ENCODE measurements around the gene ARHGAP44. TPM values are rescaled to one million over a fixed set of nuclear protein-coding genes. Genes with fewer than 3 reads are reported as not detected.

The ARHGAP44 gene
- polyA plus RNA-seq, 1 donor from 2014 or later = 5.9 TPM

DNA sequence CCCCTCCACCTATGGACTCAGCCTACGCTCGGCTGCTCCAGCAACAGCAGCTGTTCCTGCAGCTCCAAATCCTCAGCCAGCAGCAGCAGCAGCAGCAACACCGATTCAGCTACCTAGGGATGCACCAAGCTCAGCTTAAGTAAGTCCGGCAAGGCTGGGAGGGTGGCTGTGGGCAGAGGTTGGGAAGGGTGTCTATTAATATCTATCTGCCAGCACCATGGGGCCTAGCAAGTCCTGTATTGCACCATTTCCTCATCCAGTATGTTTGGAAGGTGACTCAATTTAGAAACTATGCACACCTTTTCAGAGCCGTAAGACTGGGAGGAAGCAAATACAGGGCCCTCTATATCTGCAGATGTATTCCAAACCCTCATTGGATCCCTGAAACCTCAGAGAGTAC, 45.0 kb upstream of the ARHGAP44 start:
- H3K27me3 ChIP-seq (ENCODE audit: insufficient read depth, low read depth, low read length) = no peaks in the 10 kb centered on the region
- no peak overlapping the region for H2AFZ ChIP-seq (ENCODE audit: low read depth, low read length)
- H3K79me2 ChIP-seq (replicated peaks; ENCODE audit: insufficient read depth, low read length) = no peaks in the 10 kb centered on the region
- H3K27ac ChIP-seq (ENCODE audit: low read length) = no peak overlapping the region
- H3K9me3 ChIP-seq (ENCODE audit: low read length) = no peaks in the 10 kb centered on the region
- no peaks in the 10 kb centered on the region for H3K9me2 ChIP-seq (ENCODE audit: insufficient read depth, low read length)
- H3K4me3 ChIP-seq (ENCODE audit: low read length) = no peak overlapping the region
- H3K4me2 ChIP-seq (ENCODE audit: low read length) = no peak overlapping the region
- H4K20me1 ChIP-seq (ENCODE audit: insufficient read depth) = no peaks in the 10 kb centered on the region
- H3F3A ChIP-seq (ENCODE audit: insufficient read depth, low read length, poor library complexity, severe bottlenecking) = no peaks in the 10 kb centered on the region
- no peak overlapping the region for H3K9ac ChIP-seq (ENCODE audit: low read length)
- H3K36me3 ChIP-seq (ENCODE audit: insufficient read depth, low read length) = no peaks in the 10 kb centered on the region
- no peak for TF ChIP-seq RAD21 (conservative IDR thresholded peaks at IDR 0.05)
- TF ChIP-seq EP300 (conservative IDR thresholded peaks at IDR 0.05; ENCODE audit: poor library complexity, severe bottlenecking) = no peak
- TF ChIP-seq MXI1 (conservative IDR thresholded peaks at IDR 0.05; ENCODE audit: poor library complexity, severe bottlenecking) = no peak
- TF ChIP-seq EZH2 (IDR thresholded peaks at IDR 0.05; ENCODE audit: borderline replicate concordance, insufficient read depth, low read length, poor library complexity, severe bottlenecking) = no peak
- TF ChIP-seq TAF1 (IDR thresholded peaks at IDR 0.05; ENCODE audit: low read depth) = no peak
- no peak for TF ChIP-seq POLR2AphosphoS5 (IDR thresholded peaks at IDR 0.05)
- TF ChIP-seq CTCF (IDR thresholded peaks at IDR 0.05; ENCODE audit: poor library complexity, severe bottlenecking) = no peak

DNA sequence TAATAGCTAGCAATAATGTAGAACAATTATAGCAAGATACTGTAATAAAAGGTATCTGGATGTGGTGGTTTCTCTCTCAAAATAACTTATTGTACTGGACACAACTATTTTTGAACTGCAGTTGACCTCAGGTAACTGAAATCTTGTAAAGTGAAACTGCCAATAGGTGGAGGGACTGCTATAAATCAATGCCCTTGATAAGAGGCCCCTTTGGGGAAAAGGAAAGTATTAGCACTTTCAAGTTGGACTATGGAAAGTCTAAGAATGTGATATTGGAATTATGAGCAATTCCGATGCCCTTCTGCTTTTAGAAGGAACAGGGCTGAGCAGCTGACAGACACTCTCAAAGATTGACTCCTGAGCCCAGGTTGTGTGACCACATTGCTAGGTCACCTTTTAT, 44.5 kb upstream of the ARHGAP44 start:
- Histone ChIP-seq H3K27ac (ENCODE audit: low read length) (no peak overlapping the region), H3K4me2 (ENCODE audit: low read length) (no peak overlapping the region), H4K20me1 (ENCODE audit: insufficient read depth) (no peaks in the 10 kb centered on the region), H3K4me3 (ENCODE audit: low read length) (no peak overlapping the region), H3K27me3 (ENCODE audit: insufficient read depth, low read depth, low read length) (no peaks in the 10 kb centered on the region), H2AFZ (ENCODE audit: low read depth, low read length) (no peak overlapping the region), H3K79me2 (replicated peaks; ENCODE audit: insufficient read depth, low read length) (no peaks in the 10 kb centered on the region), H3K36me3 (ENCODE audit: insufficient read depth, low read length) (no peaks in the 10 kb centered on the region), H3K9me2 (ENCODE audit: insufficient read depth, low read length) (no peaks in the 10 kb centered on the region), H3K9me3 (ENCODE audit: low read length) (no peaks in the 10 kb centered on the region), H3F3A (ENCODE audit: insufficient read depth, low read length, poor library complexity, severe bottlenecking) (no peaks in the 10 kb centered on the region), H3K9ac (ENCODE audit: low read length) (no peak overlapping the region)
- TF ChIP-seq EZH2 (IDR thresholded peaks at IDR 0.05; ENCODE audit: borderline replicate concordance, insufficient read depth, low read length, poor library complexity, severe bottlenecking) (no peak), SMC3 (conservative IDR thresholded peaks at IDR 0.05; ENCODE audit: poor library complexity) (no peak), RAD21 (conservative IDR thresholded peaks at IDR 0.05) (no peak), TAF1 (IDR thresholded peaks at IDR 0.05; ENCODE audit: low read depth) (no peak), POLR2AphosphoS5 (IDR thresholded peaks at IDR 0.05) (no peak), EP300 (conservative IDR thresholded peaks at IDR 0.05; ENCODE audit: poor library complexity, severe bottlenecking) (no peak), MXI1 (conservative IDR thresholded peaks at IDR 0.05; ENCODE audit: poor library complexity, severe bottlenecking) (no peak), CTCF (IDR thresholded peaks at IDR 0.05; ENCODE audit: poor library complexity, severe bottlenecking) (no peak), REST (IDR thresholded peaks at IDR 0.05; ENCODE audit: borderline replicate concordance) (no peak)
